GM12891 (cell line): Measurements from ENCODE around the gene HOXD11.
A peak's percentile ranks its signal among the peaks of the same experiment; 100 is the strongest.

Source experiments
- DNase-seq: peaks from one replicate; pipeline ENCODE4 v3.0.0; 2011; ENCODE audit warnings: low spot score; ENCODE audit not compliant: insufficient read length
- FAIRE-seq: peaks from 2 replicates; lab custom pipeline; 2011; peaks lifted over from hg19 to GRCh38; lab: Jason Lieb, UNC
- PAX5 ChIP-seq: IDR thresholded peaks from 2 replicates; pipeline ENCODE4 v1.6.1; 2011; ENCODE audit warnings: low read length, moderate library complexity, mild to moderate bottlenecking; ENCODE audit not compliant: insufficient read depth, severe bottlenecking
- POLR2A ChIP-seq: IDR thresholded peaks from 2 replicates; pipeline ENCODE4 v1.6.1; 2011; ENCODE audit warnings: low read depth, low read length, control low read depth
- POLR2AphosphoS5 ChIP-seq: IDR thresholded peaks from 2 replicates; pipeline ENCODE4 v1.6.1; 2011; ENCODE audit warnings: low read depth, low read length, control low read depth
- POU2F2 ChIP-seq: IDR thresholded peaks from 2 replicates; pipeline ENCODE4 v1.6.1; 2011; ENCODE audit warnings: low read depth, mild to moderate bottlenecking, control low read depth, low read length, moderate library complexity
- SPI1 ChIP-seq: IDR thresholded peaks from 2 replicates; pipeline ENCODE4 v1.6.1; 2011; ENCODE audit warnings: low read depth, low read length, control low read depth
- TAF1 ChIP-seq: IDR thresholded peaks from 2 replicates; pipeline ENCODE4 v1.6.1; 2011; ENCODE audit warnings: low read depth, low read length, control low read depth

The HOXD11 gene

DNA sequence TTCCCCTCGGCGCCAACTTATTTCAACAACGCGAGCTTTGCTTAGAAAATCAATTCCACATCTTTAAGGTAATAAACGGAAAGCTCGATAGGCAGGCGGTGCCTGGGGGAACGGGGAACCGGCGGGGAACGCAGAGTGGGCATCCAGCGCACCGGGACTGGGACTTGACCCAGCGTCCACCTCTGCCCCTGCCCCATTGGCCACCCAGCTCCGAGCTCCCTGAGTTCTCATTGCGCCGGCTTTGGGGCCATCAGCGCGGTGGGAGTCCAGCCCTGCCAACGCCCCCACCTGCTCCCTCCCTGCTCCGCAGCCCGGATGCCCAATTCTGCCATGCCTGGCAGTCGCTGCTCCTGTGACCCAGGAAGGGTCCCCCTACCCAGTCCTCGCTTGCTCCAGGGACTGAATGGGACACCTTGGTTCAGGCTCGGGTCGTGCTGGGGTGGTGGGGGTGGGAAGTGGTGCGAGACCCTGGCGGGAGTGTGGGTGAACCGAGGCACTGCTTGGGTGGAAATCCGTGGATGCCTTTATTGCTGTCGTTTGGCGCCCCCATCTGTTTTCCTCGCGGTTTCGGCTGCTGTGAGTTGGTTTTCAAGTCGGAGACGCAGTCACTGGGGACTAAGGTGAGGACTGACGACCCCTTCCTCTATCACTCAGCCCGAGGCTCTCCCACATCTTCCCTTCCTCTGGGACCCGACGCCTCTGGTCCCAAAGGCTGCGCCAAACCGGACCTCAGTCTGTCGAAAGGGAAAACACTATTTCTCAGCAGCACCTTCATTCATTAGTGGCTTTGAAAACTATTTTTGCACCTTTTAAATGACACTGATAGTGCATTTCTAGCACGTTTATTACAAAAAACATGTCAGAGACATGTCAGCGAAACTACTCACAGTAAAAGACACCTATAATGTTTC lies 21.0 kb upstream of the HOXD11 start:
- DNase-seq (no peak), FAIRE-seq (no peak)
- TF ChIP-seq PAX5 (no peak), POLR2A (no peak), SPI1 (no peak), TAF1 (no peak), POLR2AphosphoS5 (no peak), POU2F2 (no peak)

DNA sequence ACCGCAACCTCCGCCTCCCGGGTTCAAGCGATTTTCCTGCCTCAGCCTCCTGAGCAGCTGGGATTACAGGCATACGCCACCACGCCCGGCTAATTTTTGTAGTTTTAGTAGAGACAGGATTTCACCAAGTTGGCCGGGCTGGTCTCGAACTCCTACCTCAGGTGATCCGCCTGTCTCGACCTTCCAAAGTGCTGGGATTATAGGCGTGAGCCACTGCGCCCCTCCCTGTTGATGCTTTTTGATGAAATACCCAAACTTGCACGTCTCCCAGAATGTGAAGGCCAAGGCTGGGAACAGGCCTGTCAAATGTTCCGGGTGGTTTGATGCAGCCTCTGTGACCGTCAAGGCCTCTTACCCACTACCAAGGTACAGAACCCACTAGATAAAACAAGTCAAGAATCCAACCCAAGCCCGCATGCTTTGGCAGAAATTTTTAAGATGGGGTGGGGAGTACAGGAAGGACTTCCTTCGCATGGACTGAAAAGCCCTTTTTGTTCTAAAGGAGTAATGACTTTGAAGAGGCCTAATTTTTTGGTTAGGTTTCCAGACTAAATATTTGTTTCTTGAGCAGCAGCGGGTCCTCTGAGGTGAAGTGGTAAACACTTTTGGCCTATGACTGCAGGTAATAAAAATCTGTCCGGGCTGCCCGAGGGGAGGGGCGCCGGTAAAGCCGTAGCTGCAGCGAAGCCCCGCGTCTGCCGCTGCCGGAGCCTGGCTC lies 19.6 kb upstream of the HOXD11 start:
- TF ChIP-seq PAX5 (no peak), POLR2AphosphoS5 (no peak), TAF1 (no peak), POLR2A (no peak)
- no peak for FAIRE-seq
- no peak for DNase-seq

DNA sequence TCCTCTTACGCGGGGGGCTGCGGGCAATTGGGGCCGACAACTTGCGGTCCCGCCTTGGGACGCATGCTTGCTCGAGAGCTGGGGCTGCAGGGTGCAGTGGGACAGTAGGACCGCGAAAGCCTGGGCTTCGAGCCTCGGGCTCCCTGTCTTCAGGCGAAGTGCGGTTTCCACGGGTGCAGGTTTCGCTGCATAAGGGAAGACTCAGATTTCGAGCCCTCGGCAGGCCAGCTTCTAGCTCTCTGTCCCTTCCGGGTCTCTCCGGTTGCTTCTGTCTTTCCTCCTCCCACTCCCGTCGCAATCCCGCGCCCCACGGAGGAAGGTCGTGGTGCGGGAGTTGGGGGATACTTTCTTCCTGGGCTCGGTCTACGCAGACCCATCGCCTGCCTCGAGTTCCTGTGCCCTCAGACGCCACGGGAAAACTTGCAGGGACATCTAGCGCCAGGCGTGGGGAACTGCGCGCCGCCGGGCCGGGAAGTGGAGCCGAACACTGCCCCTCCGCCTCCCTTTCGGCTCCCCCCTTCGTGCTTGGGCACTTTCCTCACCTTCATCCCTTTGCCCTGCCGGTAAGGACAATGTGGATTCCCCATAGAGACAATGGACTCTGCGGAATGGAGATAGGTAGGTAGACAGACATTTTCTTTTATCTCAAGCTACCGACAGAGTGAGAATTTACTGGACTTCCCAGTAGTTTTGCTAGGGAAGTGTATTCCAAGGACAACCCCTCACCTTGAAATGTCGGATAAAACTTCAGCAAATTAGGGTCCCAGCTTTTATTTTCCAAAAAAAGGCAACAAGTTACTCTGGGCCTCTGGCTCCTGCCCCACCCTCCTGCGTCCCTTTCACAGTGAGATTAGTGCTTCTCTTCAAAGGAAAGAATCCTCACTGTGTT lies 18.8 kb upstream of the HOXD11 start:
- FAIRE-seq = peak; percentile 50

DNA sequence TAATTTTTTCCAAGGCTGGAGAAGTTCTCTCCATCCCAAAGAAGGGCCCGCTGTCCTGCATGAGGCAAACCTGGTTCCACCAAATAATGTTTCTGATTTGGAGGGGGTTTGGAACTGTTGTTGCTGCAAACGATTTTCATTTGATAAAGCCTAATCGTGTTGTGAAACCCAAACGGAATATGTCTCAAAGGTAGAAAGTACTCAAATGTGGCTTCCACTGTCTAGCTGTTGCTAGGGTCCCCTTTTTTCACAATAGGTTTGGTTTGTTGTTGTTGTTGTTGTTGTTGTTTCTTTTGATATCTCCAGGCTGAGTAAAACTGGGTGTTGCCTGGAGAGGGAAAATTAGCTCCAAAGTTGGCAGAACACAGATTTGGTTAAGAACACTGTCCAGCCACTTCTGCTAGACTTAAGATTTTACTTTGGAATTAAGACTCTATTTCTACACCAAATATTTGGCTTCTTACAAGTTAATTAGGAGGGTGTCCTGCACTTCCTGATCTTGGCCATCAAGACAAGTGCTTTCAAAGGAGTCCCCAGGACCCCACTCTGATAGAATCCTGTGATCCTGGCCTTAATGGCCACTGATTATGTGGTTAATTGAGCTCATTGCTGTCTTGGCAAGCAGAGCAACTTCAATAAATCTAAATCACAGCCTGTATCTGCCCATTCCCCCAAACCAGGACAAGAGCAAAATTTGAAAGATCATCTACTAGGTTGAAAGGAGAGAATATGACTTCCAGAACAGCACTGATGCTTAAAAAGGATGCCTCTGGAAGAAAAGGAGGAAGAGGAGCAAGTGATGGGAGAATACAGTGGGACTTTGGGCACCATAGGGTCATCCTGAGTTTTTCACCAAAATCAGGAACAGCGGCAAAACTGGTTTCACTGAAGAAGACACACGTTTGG lies 17.9 kb upstream of the HOXD11 start:
- DNase-seq = no peak
- FAIRE-seq = no peak
- TF ChIP-seq POLR2A (no peak), POLR2AphosphoS5 (no peak), SPI1 (no peak), TAF1 (no peak)

More for the DNA sequence above, 18.8 kb upstream of the HOXD11 start:
- no peak for TF ChIP-seq POLR2AphosphoS5
- no peak for TF ChIP-seq POLR2A
- no peak for TF ChIP-seq TAF1
- no peak for TF ChIP-seq SPI1
- no peak for TF ChIP-seq POU2F2
- no peak for TF ChIP-seq PAX5
- peak; percentile 58 for DNase-seq

DNA sequence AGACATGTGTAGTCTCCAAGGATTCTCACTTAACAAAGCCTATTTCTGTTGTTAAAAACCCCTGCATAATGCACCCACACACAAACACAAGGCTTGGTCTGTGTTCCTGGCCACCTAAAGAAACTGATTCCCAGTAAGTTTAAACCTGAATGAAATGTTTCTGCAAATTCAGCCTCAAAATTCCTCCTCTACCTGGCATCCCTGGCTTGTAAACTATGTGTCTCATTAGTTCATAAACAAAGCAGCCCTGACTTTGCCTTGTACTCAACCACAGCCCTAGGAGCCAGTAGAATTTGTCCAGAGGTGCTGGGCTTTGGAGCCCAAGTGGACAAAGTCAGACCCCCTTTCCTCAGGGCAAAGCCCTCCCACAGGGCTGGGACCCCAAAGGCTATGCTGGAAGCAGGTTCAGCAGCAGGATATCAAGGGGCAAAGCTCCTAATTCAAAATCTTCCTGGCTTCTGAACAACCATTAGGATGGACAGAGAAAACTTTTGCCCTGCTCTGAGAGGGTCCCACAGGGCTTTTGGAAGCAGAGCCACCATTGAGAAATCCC lies 17.2 kb upstream of the HOXD11 start:
- DNase-seq (no peak), FAIRE-seq (no peak)
- TF ChIP-seq POLR2AphosphoS5 (no peak), PAX5 (no peak), POU2F2 (no peak), SPI1 (no peak), TAF1 (no peak), POLR2A (no peak)

DNA sequence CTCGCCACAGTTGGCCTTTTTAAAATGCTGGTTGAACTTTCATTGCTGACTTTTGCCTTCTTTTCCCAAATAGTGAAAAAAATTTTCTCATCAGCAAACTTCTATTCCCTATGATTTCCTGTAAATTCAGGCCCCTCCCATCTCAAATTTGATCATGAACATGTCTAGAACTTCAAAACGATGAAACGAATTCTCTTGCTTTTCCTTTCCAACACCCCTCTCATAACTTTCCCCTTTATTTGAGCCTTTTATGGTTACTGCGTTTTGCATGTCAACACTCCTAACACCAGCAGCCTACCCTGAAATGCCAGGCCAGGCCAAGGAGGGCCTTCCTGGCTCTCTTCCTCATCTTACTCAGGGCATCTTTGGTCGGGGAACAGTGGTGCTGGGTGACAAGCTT lies 16.2 kb upstream of the HOXD11 start:
- TF ChIP-seq POLR2AphosphoS5 = no peak
- no peak for FAIRE-seq
- no peak for DNase-seq

DNA sequence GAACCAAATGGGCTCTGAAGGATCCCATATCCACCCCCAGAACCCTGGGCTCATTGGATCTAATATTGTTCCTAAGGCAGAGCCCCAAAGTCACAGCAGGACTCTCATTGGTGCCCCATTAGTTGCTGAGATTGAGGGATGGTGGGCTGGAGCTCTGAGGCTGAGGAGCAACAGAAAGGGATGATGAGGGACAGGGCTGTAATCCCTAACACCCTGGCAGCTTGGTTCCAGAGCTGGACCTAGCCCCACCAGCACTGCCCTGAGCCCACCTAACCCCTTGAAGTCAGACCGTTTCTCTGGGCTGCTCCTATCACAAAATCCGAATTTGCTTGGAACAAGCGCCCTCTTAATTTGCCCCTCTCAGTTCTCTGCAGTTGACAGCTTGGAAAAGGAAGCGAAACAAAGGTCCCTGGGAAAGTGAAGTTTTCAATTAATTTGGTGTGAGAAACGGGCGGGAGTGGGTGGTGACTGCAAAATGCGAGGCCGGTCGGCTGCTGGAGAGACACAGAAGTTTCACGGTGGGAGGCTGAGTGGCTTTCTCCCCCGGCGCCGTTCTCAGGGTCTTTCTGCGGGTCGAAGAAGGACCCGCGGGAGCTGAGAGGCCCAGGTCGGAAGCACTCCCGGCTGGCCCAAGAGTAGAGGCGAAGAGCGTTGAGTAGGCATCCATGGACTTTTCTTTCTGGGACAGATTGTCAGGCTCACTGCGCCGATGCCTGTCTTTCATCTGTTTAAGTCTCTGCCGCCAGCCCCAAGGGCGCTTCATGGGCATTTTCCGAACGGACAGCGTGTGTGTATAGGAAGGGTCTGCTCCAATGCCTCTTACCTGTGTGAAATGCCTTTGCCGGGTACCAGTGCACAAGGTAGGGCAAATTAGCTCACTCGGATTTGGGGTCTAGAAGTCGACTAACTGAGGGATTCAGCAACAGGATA lies 15.5 kb upstream of the HOXD11 start:
- TF ChIP-seq POU2F2 = no peak
- no peak for TF ChIP-seq SPI1
- TF ChIP-seq POLR2A = no peak
- no peak for TF ChIP-seq PAX5
- no peak for TF ChIP-seq TAF1
- DNase-seq (no peak), FAIRE-seq (no peak)

DNA sequence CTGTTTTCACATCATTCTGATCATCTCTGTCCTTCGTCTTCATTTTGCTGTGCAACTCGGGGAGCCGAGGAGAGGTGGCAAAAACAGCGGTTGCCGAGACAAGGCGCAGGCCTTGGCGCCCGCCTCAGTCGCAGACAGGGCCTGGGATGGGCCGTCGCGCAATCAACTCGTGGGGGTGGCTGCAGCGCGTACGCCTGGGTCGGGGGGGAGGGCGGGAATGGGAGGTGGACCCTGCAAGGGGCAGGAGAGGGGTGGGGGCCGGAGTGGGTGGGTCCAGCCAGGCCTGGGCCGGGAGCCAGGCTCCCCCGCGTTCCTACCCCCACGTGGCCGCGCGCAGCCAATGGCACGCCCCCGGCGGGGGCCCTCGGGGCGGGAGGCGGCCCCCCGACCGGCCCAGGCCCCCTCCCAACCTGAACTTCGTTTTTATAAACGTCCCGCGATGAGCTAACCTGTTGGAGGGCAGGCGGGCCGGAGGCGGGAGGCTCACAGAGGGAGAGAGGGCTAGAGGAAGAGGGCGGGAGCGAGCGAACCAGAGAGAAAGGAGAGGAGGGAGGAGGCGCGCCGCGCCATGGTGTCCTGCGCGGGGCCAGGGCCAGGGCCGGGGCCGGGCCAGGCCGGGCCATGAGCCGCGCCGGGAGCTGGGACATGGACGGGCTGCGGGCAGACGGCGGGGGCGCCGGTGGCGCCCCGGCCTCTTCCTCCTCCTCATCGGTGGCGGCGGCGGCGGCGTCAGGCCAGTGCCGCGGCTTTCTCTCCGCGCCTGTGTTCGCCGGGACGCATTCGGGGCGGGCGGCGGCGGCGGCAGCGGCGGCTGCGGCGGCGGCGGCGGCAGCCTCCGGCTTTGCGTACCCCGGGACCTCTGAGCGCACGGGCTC lies 14.6 kb upstream of the HOXD11 start, which contains the start of gene HOXD13:
Gene HOXD13 (plus strand): TSS at position 452 of the 875 bp plus-strand sequence. CDS start 170 bp downstream, at position 622.
- FAIRE-seq (no peak), DNase-seq (no peak)

More for the DNA sequence above, 14.6 kb upstream of the HOXD11 start, which contains the start of gene HOXD13:
- TF ChIP-seq POU2F2 (no peak), PAX5 (no peak), POLR2A (no peak)
